ENCODE data around the gene NCAPH2.

NCAPH2 gene

DNA sequence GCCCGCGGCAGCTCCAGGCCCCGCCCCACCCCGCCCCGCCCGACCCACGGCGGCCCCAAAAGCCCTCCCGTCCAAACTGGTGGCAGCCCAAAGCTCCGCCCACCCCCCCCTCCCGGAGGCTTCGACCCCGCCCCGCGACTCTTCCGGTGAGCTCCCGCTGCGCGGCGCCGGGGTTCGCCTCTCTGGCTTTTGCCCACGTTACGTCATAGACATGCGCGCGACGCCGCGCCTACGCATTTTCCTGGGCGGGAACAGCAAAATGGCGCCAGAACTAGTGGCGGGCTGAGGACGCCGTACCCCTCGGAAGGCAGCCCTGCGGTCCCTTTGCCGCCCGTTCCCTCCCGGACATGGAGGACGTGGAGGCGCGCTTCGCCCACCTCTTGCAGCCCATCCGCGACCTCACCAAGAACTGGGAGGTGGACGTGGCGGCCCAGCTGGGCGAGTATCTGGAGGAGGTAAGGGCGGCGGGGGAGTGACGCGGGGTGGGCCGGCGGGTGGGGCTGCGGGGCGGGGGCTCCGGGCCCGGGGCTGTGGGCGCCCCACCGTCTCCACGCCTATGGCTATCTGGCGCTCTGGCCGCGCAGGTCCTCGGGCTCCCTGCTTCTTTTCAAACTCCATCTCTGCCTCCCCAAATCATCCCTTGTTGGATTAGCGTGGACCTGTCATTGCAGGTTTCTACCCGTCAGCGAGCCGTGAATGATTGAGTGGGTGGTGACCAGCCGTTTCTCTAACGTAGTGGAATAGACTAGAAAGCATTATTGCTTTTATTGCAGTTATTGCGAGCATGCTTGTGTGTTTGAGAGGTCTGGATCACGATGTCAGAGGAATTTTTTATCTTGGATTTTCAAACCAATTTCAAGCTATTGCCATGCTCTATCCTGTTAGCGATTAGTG, at the start of gene NCAPH2:
Gene NCAPH2, plus strand, starts transcription at position 234 of the 894 bp plus-strand sequence. Its CDS starts 114 bp downstream, at position 348.
- peak; percentile 99 for DNase-seq

DNA sequence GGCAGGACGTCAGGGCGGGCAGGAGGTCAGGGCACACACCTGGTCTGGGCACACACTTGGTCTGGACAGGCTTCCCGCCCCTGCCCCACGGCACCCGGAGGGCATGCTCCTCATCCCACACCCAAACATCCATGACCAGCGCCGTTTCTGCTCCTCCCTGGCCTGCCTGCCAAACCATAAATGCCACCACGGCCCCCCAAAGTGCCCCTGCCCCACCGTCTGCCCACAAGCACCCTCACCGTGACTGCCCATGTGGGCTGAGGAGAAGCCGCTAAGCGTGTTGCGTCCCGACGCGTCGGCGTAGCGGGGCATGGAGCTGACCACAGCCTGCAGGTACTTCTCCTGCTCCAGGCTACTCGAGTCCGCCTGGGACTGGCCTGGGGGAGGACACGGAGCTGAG, 49.0 kb upstream of the NCAPH2 start:
- DNase-seq = no peak

DNA sequence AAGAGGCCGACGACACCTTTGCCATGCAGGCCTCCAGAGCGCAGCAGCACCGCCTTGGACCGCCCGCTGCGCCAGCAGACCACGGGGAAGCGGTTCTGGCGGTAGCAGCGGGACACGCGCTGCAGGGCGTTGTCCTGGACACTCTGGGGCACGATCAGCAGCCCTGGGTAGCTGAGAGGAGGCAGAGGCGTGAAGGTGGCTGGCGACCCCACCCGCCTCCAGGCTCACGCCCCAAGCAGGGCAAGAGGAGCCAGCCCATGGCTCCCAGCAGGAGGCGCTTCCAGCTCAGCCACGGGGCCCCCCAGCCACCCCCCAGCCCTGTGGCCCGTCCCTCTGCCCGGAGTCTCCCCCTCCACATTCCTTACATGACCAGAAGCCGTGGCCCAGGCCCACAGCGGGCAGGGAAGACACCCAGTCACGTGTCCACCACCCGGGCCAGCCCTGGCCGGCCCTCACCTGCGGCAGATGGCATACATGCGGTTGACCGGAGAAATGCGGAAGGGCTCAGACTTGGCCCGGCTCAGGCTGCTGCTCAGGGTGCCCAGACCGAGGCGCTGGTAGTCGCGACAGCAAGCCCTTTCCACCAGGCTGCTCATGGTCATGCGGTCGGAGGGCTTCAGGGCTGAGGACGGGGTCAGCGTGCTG, 48.4 kb upstream of the NCAPH2 start:
- DNase-seq = no peak

DNA sequence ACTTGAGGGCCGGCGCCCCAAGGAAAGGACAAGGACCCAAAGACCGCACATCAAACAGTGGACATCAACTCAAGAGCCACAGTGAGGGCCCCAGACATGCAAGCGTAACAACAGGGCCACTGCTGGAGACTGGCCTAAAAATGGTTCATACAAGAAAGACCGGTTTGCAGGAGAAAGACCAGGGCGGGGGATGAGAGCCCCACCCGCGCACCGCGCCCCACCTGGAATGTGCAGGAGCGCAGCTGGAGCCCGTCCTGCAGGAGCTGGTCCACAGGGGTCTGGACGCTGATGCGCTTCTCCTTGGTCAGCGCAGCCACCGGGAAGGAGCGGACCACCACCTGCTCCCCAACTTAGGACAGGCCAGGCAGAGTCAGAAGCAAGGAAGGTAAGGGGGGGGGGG, 47.1 kb upstream of the NCAPH2 start:
- DNase-seq = no peak

DNA sequence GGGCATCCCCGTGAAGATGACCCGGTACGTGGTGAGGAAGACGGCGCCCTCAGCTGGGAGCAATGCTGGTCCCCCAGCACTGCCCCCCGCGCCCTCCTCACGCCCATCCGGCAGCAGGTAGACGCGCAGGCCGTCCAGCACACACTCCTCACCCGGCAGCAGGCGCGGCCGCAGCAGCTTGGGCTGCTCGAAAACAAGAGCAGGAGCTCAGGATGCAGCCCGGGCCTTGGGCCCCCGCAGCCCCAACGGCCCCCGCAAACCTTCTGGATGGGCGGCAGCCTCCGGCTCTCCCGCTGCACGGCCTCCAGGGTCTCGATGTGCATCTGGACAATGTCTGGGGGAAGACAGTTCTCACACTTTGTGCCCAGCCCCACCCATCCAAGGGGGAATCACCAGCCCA, 46.5 kb upstream of the NCAPH2 start:
- DNase-seq = no peak

DNA sequence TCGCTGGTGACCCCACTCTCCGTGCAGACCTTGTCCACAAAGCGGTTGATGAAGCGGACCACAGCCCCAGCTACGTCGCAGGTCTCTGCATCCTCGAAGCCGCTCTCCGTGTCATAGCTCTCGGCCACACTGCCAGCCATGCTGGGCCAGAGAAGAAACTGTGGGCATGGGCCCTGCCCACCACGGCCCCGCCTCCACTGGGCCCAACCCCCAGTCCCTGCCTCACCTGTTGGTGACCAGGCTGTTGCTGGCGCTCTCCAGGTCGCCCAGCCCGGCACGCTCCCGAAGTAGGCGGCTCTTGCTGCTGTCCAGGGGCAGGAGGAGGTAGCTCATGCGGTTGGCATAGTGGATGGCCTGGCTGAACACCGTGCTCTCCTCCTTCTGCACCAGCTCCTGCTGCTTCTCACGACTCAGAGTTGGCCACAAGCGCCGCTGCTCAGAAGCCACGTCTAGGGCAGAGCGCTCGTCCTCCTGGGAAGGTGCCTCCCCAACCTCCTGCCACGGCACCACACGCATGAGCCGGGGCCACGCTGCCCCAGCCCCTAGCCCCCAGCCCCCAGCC, 46.0 kb upstream of the NCAPH2 start:
- DNase-seq = no peak

DNA sequence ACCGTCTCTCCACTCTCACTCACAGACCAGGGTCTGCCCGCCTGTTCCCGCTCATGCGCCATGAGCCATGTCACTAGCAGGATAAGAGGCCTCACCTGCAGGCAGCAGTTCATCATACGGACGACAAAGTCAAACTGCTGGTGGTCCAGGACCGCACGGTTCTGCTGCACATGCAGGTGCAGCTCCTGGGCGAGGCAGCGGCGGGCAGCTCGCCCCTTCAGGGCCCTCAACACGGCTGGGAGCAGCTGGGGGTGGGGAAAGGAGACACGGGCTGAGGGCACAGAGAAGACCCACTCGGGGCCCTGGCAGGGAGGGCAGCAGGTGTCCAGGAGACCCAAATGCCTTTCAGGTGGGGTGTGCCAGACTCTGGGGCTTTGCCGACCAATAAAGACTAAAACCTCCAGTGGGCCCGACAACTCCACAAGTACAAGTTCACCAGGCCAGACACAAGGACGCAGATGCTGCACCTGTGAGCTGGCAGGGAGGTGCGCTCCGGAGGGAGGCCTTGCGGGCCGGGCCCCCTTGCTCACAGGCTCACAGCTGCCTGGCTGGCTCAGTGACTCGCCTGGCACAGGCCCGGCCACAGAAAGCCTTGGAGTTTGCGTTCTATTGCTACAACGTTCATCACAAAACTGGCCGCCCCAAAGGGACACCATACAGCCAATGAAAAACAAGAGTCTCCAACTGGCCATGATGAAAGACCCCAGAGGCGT, 44.7 kb upstream of the NCAPH2 start:
- no peak for DNase-seq

DNA sequence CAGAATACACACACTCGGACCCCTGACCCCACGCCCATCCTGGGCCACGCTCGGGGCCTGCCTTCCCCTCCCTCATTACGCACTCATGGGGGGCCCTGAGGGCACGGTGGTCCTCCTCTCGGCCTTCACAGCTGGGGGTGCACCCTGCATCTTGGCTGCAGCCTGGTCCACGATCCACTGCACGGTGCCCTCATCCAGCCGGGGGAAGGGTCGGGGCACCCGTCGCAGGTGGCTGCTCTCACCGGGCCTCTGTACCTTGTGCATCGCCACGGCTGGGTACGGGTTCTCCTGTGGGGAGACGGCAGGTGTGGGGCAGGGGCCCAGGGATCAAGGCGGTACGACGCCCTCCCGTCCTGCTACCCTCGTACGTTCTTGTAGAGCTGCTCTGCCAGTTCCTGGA, 43.6 kb upstream of the NCAPH2 start:
- no peak for DNase-seq

DNA sequence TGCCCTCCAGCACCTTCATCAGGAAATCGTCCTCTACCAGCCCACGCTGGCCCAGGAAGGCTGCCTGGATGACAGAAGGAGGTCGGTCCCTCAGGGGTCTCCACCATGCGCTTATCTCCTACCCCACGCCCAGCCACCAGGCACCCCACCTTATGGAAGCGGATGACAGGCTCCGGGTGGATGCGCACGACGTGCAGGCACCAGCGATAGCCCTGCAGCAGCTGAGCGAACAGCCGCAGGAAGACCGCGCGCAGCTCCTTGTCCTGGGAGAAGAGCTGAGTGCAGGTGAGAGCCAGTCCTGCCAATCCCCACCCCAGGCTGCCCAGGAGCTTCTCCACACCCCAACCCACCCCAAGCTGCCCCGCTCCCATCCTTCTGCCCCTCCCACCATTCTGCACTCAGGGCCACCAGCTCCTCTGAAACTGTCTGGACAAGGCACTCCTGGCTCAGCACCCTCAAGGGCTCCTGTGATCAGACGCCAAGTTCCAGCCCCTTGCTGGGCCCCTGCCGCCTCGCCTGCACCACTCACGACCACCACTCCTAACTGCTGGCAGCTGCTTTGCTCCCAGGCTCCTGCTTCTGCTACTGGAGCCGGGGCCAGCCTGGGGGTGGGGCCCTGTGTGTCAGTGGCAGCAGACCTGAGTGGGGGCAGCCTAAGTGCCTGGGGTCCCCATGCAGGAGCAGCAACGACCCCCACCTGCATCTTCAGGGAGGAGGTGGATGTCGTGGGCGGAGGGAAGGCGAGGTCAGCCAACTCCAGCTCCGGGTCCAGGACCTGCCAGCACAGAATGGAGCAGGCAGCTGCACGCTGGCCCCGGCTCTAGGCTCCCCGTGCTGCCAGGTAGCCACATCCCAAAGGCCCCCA, 42.7 kb upstream of the NCAPH2 start:
- no peak for DNase-seq

DNA sequence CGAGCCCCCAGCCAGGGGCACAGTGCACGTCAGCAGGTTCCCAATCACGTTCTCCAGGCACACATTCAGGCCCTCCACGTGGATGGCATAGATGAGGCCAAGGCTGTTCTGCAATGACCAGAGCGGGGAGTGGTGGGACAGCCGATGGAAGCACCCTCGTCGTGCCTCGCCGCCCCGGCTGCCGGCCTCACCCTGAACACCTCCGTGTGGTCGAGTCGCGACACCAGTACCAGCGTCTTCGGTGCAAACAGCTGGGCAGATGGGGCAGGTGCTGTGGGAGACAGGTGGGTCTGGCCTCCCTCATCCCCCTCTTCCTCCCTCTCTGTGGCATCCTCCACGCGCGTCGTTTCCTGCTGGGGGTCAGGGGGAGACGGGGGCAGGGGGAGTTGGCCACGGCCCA, 40.7 kb upstream of the NCAPH2 start:
- DNase-seq = no peak

DNA sequence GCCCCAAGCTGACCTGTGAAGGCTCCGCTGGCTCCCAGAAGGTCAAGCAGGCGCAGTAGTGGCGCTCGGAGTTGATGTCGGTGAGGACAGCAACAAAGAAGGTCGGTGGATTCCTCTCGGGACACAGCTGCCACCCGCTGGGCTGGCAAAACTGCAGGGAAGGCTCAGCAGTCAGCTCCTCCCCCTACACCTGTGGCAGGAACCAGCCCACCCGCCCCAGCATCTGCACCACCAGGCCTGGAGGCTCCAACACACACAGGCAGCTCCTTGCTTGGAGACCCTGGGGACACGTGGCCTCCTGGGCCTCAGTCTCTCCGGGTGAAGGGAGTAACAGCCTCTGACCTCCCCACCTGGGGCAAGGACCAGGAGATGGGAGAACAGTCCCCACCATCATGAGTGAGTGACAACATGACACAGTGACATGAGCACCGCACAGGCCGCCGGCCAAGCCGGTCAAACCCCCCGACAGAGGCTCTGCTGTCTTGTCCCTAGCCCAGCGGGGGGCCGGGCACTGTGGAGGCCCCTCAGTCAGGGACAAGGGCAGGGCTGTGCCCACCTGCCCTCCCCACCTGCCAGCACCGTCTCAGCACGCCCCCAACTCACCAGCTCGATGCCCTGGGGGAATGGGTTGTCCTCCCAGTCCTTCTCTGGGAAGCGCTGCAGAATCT, 40.1 kb upstream of the NCAPH2 start:
- no peak for DNase-seq

DNA sequence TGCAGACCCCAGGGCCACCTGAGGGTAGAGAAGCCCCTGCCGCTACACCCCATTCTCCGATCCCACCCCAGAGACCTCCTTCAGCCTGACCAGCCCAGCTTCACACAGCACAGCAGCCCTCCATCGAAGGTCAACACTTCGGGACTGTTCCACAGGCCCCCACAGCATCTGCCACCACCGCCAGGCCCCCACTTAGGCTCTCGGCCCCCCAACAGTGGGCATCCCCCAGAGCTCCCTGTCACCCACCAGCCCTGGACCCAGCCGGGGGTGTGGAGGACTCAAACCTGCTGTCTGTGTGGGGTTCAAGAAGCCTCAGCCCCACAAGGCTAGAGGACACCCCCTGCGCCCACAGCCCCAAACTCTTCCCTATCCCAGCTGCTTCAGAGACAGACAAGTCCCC, 39.4 kb upstream of the NCAPH2 start:
- no peak for DNase-seq

DNA sequence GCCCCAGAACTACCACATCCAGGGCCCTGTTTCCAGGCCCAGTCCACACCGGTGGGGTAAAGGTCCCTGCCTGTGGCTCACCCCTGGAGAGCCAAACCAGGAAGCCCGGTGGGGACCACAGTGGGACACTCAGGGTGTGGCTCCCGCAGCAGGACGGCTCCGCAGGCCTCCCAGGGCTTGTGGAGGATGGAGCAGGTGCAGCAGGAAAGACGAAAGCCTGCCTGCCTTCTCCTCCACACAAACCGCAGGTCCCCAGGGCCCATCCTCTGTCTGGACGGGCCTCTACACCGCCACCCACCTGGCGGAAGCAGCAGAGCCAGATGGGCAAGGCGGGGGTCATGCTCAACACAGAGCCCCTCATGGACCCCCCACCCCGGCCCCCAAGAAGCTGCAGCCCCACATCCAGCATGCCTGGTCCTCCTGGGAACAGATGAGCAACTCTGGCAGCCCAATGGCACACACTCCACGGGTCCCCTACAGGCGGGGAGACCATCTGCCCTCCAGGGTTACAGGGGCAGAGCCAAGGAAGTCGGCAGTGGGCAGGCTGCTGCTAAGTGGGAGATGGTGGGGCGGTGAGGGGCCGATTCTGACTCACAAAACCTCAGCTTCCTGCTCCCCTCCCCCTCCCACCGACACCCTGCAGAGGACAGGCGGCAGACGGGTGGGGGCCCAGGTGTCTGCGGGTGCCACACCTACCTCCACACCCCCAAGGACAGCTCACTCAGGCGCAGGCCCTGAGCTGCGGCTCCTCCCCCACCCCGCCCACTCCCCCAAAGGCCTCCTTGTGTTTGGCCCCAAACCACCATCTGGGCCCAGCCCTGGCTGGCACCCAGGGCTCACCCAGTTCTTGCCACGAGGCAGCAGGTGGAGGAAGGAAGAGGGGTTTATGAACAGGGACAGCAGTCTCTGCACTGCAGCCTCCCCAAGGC, 38.4 kb upstream of the NCAPH2 start:
- DNase-seq = peak; percentile 75 to 83

DNA sequence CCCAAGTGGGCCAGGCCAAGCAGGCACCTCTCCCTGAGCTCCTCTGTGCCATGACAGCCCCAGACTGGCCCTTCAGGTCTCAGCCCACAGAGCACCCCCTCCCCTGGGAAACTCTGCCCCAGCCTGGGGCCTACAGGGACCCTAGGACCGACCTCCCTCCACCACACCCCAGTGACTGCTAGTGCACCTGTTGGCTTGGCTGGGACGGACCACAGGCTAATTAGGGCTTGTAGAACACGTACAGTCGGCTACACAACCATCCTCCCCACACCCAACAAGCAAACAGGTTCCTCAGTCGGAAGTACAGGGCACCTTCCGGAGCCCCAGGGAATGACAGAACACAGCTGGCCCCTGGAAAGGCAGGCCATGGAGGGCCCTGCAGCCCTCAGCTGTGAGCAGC, 37.5 kb upstream of the NCAPH2 start:
- no peak for DNase-seq

DNA sequence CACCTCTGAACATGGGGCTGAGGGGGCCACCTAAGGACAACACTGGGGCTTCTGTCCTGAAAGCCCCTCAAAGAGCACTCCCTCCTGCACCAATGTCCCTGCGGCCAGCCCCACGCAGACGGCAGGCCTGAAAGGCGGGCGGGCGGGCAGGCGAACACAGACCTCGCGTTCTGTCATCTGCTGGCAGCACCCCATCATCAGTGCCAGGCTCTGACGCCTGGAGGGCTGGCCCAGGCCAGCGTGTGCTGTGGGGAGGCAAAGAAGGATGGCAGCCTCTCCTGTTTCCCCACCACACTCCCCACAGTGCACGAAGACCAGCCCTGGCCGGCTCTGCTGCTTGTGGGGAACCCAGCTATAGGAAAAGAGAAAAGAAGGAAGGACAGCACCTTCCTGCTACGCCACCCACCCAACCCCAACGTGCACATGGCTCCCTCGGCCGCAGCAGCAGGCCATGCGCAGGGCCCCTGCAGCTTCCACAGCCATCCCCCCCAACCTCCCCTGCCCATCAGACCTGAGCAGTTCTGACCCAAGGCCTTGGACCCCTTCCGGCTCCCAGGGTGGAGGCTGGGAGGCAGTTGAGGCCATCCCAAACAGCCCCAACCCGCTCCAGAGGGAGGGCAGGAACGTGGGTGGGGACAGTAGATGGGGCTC, 36.7 kb upstream of the NCAPH2 start:
- no peak for DNase-seq

DNA sequence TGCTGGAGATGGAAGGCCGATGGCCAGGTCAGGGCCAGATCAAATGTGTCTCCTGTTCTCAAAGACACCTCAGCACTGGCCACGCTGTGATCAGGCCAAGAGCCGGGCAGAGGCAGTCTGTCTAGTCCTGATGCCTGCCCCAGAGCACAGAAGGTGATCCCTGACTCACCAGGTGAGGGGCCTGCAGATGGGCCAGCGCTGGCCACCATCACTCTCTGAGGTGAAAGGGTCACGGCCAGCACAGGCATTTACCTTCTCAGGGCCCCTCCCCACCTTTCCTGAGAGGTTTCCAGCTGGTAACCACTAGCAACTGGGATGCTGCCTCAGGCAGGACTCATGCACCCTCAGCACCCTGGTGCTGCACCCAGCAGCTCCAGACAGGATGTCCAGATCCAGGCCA, 36.1 kb upstream of the NCAPH2 start:
- DNase-seq = no peak

DNA sequence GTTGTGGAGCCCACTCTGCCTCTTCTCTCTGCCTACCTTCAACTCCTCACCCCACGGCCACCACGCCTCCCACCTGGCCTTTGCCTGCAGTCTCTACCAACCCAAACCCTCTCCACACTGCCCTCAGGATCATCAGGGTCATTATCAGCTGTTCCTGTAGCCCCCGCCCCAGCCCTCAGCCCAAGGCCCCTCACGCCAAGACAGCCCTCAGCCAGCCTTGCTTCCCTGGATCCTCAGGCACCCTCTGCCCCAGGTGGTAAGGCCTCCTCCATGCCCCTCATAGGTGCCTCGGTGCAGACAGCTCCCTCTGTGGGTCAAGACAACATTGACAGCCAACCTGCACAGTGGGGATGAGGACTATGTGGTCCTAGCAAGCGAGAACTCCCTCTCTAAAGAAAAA, 34.9 kb upstream of the NCAPH2 start:
- no peak for DNase-seq

DNA sequence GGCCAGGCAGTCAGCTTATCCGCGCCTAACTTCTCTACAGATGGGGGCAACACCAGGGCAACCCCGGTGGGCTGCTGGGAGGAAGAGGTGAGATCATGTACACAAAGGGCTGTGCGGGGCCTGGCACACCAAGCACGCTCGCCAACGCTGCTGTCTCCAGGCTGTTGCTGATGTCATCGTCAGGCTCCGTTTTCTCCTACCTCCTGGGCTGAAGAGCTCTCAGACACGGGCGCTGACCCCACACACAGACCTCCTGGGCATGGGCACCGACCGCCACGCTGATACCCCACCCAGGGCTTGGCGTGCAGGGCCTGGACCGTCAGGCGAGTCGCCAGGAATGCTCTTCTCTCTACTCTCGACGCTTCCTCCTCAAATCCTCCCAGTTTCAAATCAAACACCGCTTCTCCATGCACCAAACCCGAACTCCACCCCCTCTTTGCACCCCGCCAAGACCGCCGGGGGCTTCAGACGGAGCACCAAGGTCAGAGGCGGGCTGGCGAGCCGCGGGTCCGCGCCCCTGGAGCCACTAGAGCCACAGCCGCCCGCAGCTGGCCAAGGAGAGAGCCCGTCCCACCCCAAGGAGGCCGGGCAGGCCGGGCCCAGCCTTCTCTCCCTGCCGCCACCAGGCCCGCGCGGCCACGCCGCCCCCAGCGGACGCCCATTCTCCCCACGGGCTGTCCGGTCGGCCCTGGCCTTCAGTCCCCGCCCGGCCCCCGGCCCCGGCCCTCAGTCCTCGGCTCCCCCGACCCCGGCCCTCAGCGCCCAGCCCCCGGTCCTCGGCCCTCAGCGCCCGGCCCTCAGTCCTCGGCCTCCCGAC, 34.0 kb upstream of the NCAPH2 start:
- DNase-seq = no peak

Data from stimulated activated CD4-positive, alpha-beta T cell treated with anti-CD3 and anti-CD28 coated beads, Interleukin-2, amount 100 ng/mL, for 48 hours (primary cell).